Effector memory CD8-positive, alpha-beta T cell (primary cell): Measurements from ENCODE around the gene SKIC2.
"Not testable (repeated sequence)": the region's sequence is repeated elsewhere in the genome, so short reads cannot be mapped to it uniquely, and the experiment has no call there.

Source experiments
- ATAC-seq: fragments of 150-1000 bp; cut with Tn5 transposase; replicated peaks from 2 replicates; pipeline ENCODE4 v1.10.0; 2021; ENCODE audit warnings: mild to moderate bottlenecking, moderate library complexity
- DNase-seq, 3 experiments: peaks; one replicate each; pipeline ENCODE4 v3.0.0; 2021
- H3K27ac Mint-ChIP-seq, 2 donors: one replicate each; pipeline ENCODE4 v1.8.0; 2022; ENCODE audit warnings: mild to moderate bottlenecking in 2 of 2, mixed read lengths in 2 of 2, moderate library complexity in 2 of 2
- H3K27me3 Mint-ChIP-seq, 2 donors: one replicate each; pipeline ENCODE4 v1.8.0; 2022; ENCODE audit warnings: mixed read lengths in 2 of 2
- H3K36me3 Mint-ChIP-seq: one replicate; pipeline ENCODE4 v1.8.0; 2022; ENCODE audit warnings: mild to moderate bottlenecking, moderate library complexity, mixed read lengths; ENCODE audit not compliant: insufficient read depth
- H3K4me1 Mint-ChIP-seq, 2 donors: one replicate each; pipeline ENCODE4 v1.8.0; 2022; ENCODE audit warnings: low read depth in 2 of 2, mixed read lengths in 2 of 2
- H3K4me3 Mint-ChIP-seq, 2 donors: one replicate each; pipeline ENCODE4 v1.8.0; 2022; ENCODE audit warnings: mild to moderate bottlenecking in 2 of 2, mixed read lengths in 2 of 2, moderate library complexity in 2 of 2
- H3K9me3 Mint-ChIP-seq, 2 donors: one replicate each; pipeline ENCODE4 v1.8.0; 2022; ENCODE audit warnings: mixed read lengths in 2 of 2
- total RNA-seq, 9 experiments: gene quantifications; one replicate each; lab custom pipeline; 2026; lab: John Stamatoyannopoulos, UW

SKIC2 gene
- 115 to 166 (median 138) reads per million in 9 experiments for total RNA-seq

DNA sequence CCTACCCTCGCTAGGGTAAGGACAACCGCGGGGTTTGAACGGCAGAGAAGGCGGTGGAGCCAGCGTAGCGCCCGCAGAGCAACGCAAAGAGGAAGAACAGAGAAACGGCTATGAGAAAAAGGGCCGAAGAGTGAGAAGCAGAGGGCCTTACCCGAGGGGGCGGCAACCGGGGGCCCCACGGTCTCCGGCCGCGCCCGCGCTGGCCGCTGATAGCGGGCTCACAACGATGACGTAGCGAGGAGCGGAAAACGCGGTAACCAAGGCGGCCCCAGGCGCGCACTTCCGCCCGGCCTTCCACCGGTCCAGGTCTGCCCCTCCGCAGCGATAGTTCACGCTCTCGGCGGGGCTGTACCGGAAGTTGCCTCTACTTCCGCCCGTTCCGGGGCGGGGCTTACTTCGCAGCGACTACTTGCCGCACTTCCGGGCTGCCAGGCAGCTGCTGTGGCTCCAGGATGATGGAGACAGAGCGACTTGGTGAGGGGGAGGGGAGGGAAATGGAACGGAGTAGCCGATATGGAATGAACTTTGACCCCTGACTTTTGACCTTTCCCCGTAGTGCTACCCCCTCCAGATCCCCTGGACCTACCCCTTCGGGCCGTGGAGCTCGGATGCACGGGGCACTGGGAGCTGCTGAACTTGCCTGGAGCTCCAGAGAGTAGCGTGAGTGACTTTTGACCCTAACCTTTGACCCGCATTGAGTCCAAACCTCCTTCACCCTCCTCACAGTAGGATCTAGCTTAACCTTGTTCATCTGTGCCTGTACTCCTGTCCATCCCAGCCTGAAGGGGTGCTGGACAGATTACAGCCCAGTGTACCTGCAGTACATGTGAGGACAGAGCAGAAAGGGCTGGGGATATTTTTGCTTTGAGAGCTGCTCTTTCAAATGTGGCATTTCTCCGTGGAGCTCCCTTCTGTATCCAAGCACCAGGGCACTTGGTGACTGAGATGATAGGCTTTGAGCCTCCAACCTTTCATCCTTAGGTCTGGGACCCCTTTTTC lies at the start of gene SKIC2, which contains the start of gene NELFE:
SKIC2 (plus strand) TSS at position 435 of the 999 bp plus-strand sequence; CDS start at position 453, 18 bp downstream.
NELFE (minus strand) TSS at position 231 of the 999 bp plus-strand sequence. CDS start 525 bp downstream, outside the sequence.
- H3K36me3 Mint-ChIP-seq, result peaks cover 64% of the 10 kb centered on the region
- H3K4me3 Mint-ChIP-seq, result peak within 1 kb of the TSS; percentile 92 to 93

GRCh38 chr6:31909298-31909697 lies 49.7 kb upstream of the SKIC2 start:
- DNase-seq, H3K4me1 Mint-ChIP-seq, ATAC-seq, H3K36me3 Mint-ChIP-seq, H3K9me3 Mint-ChIP-seq, H3K27ac Mint-ChIP-seq, H3K4me3 Mint-ChIP-seq: not testable (repeated sequence)
- peaks cover 13 to 33% of the 10 kb centered on the region in 2 donors for H3K27me3 Mint-ChIP-seq

More for the DNA sequence above, at the start of gene SKIC2, which contains the start of gene NELFE:
- ATAC-seq (peak; percentile 97), DNase-seq (peak; percentile 98 to 99 (median 98))
- Mint-ChIP-seq H3K27ac (peak within 1 kb of the TSS; percentile 95 to 96), H3K27me3 (no peaks in the 10 kb centered on the region), H3K9me3 (no peaks in the 10 kb centered on the region), H3K4me1 (peaks cover 30 to 33% of the 10 kb centered on the region in 2 donors)

DNA sequence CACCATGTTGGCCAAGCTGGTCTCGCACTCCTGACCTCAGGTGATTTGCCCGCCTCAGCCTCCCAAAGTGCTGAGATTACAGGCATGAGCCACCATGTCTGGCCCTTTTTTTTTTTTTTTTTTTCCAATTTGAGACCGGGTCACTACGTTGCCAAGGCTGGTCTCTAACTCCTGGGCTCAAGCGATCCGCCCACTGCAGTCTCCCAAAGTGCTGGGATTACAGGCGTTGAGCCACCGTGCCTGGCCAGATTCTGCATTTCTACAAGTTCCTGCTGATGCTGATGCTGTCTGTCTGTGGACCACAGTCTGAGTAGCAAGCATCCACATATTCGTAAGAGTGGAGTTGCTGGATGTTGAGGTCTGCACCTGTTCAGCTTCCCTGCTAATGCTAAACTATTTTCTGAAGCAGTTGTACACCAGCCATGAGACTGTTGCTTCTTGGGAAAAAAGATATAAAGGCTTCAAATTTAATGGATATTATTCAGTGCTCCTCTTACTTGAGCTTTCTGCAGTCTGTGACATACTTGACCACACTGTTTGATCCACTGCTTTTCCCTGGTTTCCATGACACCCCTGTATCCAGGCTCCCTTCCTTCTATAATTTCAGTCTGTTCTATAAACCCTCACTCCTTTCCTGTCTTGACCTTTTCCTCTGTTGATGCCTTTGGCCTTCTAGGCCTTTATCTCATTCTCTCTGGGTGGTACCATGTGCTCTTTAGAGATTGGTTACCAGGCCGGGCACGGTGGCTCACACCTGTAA lies 47.0 kb upstream of the SKIC2 start:
- H3K27ac Mint-ChIP-seq, result no peak overlapping the region
- H3K4me1 Mint-ChIP-seq, result no peaks in the 10 kb centered on the region
- H3K9me3 Mint-ChIP-seq, result no peaks in the 10 kb centered on the region
- no peak overlapping the region for H3K4me3 Mint-ChIP-seq
- H3K36me3 Mint-ChIP-seq, result peaks cover 4% of the 10 kb centered on the region
- DNase-seq (no peak), ATAC-seq (no peak)
- peaks cover 18 to 39% of the 10 kb centered on the region in 2 donors for H3K27me3 Mint-ChIP-seq

- no peak for DNase-seq
- Mint-ChIP-seq H3K36me3 (peaks cover 4% of the 10 kb centered on the region), H3K27ac (no peak overlapping the region), H3K9me3 (no peaks in the 10 kb centered on the region), H3K4me1 (no peaks in the 10 kb centered on the region), H3K27me3 (peaks cover 18 to 27% of the 10 kb centered on the region in 2 donors), H3K4me3 (no peak overlapping the region)
- ATAC-seq, result no peak
Observed at GRCh38 chr6:31915351-31915750, 43.6 kb upstream of the SKIC2 start.

GRCh38 chr6:31915756-31916155 lies 43.2 kb upstream of the SKIC2 start:
- DNase-seq, result no peak
- peaks cover 18 to 27% of the 10 kb centered on the region in 2 donors for H3K27me3 Mint-ChIP-seq
- H3K9me3 Mint-ChIP-seq, result no peaks in the 10 kb centered on the region
- peaks cover 4% of the 10 kb centered on the region for H3K36me3 Mint-ChIP-seq
- no peak overlapping the region for H3K4me3 Mint-ChIP-seq
- no peak for ATAC-seq
- no peak overlapping the region for H3K27ac Mint-ChIP-seq
- no peaks in the 10 kb centered on the region for H3K4me1 Mint-ChIP-seq

GRCh38 chr6:31918069-31918720 lies 40.8 kb upstream of the SKIC2 start:
- Mint-ChIP-seq H3K27ac (no peak overlapping the region), H3K27me3 (peaks cover 11 to 17% of the 10 kb centered on the region in 2 donors), H3K4me3 (no peak overlapping the region), H3K4me1 (no peaks in the 10 kb centered on the region), H3K9me3 (no peaks in the 10 kb centered on the region), H3K36me3 (peaks cover 2% of the 10 kb centered on the region)
- ATAC-seq (no peak), DNase-seq (no peak)

GRCh38 chr6:31919624-31920303 lies 39.2 kb upstream of the SKIC2 start:
- H3K4me3 Mint-ChIP-seq, result no peak overlapping the region
- no peak overlapping the region for H3K27ac Mint-ChIP-seq
- ATAC-seq (no peak), DNase-seq (no peak)
- peaks cover 5% of the 10 kb centered on the region for H3K36me3 Mint-ChIP-seq
- no peaks in the 10 kb centered on the region for H3K4me1 Mint-ChIP-seq
- peaks cover 11 to 16% of the 10 kb centered on the region in 2 donors for H3K27me3 Mint-ChIP-seq
- H3K9me3 Mint-ChIP-seq, result no peaks in the 10 kb centered on the region

DNA sequence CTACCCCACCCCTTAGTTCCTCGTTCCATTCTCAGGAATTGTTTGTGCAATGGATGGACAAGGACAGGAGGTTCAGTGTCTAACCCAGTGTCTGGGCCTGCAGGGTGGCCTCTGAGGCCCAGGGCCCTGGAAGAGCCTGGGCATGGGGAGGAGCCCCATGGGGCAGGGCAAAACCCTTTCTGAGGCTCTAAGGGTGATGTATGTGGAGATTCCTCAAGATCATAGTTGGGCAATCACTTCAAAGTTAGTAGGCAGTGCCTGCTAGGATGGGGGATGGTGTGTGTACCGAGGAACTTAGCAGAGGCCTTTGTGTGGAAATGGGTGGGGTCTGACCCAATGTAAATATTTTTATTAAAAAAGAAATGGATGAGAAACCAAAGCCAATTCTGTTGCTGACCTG lies 38.2 kb upstream of the SKIC2 start:
- Mint-ChIP-seq H3K36me3 (peaks cover 5% of the 10 kb centered on the region), H3K27me3 (peaks cover 1 to 5% of the 10 kb centered on the region in 2 donors), H3K27ac (no peak overlapping the region), H3K4me1 (no peaks in the 10 kb centered on the region), H3K4me3 (no peak overlapping the region), H3K9me3 (no peaks in the 10 kb centered on the region)
- no peak for ATAC-seq
- no peak for DNase-seq

DNA sequence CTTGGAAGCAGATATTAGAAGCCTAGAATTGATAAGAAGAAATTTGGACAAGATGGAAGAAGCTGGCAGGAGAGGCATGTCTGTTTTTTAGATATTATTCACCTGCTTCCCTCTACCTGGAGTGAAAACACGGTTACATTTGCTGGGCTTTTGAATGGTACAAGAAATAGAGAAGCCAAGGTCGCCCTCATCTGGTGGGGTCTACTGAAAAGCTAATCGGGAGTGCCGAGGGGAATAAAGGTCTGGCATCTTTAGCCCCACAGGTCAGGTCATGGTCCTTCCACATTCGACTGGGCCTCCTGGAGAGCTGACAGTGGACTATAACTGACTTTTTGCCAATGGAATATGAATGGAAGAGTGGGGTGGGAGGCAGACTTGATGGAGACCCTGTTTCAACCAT lies 36.0 kb upstream of the SKIC2 start:
- Mint-ChIP-seq H3K4me1 (no peaks in the 10 kb centered on the region), H3K27ac (no peak overlapping the region), H3K9me3 (no peaks in the 10 kb centered on the region), H3K27me3 (peaks cover 5% of the 10 kb centered on the region in 2 donors), H3K36me3 (peaks cover 5% of the 10 kb centered on the region), H3K4me3 (no peak overlapping the region)
- DNase-seq, result no peak
- no peak for ATAC-seq

DNA sequence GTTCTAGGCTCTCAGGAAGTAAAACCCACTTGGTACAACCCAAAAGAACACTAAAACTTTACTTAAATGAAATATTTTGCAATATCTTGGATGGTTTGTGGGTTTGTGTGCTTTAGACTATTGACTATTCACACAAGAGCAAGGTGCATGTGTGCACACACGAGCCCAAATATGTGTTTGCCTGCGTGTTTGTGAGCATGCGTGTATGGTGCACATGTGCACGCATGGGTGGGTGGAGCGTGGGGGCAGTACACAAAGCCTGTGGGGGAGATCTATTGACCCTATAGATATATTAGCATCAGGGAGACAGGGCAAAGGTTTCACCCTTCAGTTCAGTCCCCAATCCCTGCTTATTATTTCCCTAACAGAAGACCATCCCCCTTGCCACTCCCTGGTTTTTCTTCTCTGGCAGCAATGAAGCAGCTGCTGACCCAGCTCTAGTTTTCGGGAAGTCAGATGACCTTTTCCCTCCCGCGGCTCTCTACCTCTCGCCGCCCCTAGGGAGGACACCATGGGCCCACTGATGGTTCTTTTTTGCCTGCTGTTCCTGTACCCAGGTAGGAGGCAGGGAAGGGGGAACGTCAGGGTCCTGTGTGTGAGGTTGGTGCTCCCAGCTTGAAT lies 31.6 kb upstream of the SKIC2 start, which contains the start of gene C2:
C2 (plus strand) TSS at position 476 of the 621 bp plus-strand sequence; CDS start at position 512, 36 bp downstream.
- Mint-ChIP-seq H3K27ac (no peak within 1 kb of the TSS), H3K27me3 (peaks cover 6 to 24% of the 10 kb centered on the region in 2 donors), H3K36me3 (peaks cover 5% of the 10 kb centered on the region), H3K4me1 (no peaks in the 10 kb centered on the region), H3K4me3 (no peak within 1 kb of the TSS), H3K9me3 (no peaks in the 10 kb centered on the region)
- ATAC-seq (no peak), DNase-seq (no peak)

- DNase-seq, result no peak
- Mint-ChIP-seq H3K4me3 (no peak overlapping the region), H3K27ac (no peak overlapping the region), H3K36me3 (peaks cover 3% of the 10 kb centered on the region), H3K27me3 (peaks cover 7 to 27% of the 10 kb centered on the region in 2 donors), H3K4me1 (no peaks in the 10 kb centered on the region), H3K9me3 (no peaks in the 10 kb centered on the region)
- ATAC-seq, result no peak
Observed at GRCh38 chr6:31927863-31928671, 30.9 kb upstream of the SKIC2 start.

- DNase-seq (no peak), ATAC-seq (no peak)
- Mint-ChIP-seq H3K27me3 (peaks cover 13 to 33% of the 10 kb centered on the region in 2 donors), H3K27ac (no peak overlapping the region), H3K9me3 (no peaks in the 10 kb centered on the region), H3K4me1 (no peaks in the 10 kb centered on the region), H3K4me3 (no peak overlapping the region), H3K36me3 (peaks cover 2% of the 10 kb centered on the region)
Observed at GRCh38 chr6:31928672-31928939, 30.4 kb upstream of the SKIC2 start.
